Putamen (tissue), 1 donor: ENCODE results near the gene ZDHHC14.
"Not testable (repeated sequence)": the region's sequence is repeated elsewhere in the genome, so short reads cannot be mapped to it uniquely, and the experiment has no call there.

Source experiments
- DNase-seq: peaks from one replicate; pipeline ENCODE4 v3.0.0-alpha.2; 2016; ENCODE audit warnings: low spot score

The ZDHHC14 gene

GRCh38 chr6:157445277-157446009, 64.5 kb downstream of the ZDHHC14 start:
- DNase-seq = no peak

GRCh38 chr6:157447735-157448134, 66.7 kb downstream of the ZDHHC14 start:
- DNase-seq = no peak

DNA sequence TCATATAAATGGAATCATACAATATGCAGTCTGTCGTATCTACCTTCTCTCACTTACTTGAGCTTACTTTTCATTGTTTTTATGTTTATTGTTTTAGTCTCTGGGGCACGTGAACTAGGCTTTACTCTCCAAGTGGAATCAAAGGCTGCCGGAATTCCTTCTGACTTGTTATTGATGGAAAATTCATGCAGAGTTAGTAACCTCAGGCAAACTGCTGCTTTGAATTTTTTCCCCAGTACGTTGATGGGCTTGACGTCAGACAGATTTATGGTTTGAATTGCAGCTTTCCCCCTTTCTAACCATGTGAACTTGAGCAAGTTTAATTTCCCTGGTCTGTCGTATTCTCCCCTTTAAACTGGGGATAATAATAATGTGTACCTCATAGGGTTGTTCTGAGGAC, 68.6 kb downstream of the ZDHHC14 start:
- DNase-seq = no peak

GRCh38 chr6:157450931-157451742, 70.1 kb downstream of the ZDHHC14 start:
- DNase-seq = no peak

GRCh38 chr6:157452096-157452495, 71.1 kb downstream of the ZDHHC14 start:
- DNase-seq = no peak

- DNase-seq = no peak
Observed at GRCh38 chr6:157453131-157453530, 72.1 kb downstream of the ZDHHC14 start.

GRCh38 chr6:157453978-157454377, 73.0 kb downstream of the ZDHHC14 start:
- no peak for DNase-seq

DNA sequence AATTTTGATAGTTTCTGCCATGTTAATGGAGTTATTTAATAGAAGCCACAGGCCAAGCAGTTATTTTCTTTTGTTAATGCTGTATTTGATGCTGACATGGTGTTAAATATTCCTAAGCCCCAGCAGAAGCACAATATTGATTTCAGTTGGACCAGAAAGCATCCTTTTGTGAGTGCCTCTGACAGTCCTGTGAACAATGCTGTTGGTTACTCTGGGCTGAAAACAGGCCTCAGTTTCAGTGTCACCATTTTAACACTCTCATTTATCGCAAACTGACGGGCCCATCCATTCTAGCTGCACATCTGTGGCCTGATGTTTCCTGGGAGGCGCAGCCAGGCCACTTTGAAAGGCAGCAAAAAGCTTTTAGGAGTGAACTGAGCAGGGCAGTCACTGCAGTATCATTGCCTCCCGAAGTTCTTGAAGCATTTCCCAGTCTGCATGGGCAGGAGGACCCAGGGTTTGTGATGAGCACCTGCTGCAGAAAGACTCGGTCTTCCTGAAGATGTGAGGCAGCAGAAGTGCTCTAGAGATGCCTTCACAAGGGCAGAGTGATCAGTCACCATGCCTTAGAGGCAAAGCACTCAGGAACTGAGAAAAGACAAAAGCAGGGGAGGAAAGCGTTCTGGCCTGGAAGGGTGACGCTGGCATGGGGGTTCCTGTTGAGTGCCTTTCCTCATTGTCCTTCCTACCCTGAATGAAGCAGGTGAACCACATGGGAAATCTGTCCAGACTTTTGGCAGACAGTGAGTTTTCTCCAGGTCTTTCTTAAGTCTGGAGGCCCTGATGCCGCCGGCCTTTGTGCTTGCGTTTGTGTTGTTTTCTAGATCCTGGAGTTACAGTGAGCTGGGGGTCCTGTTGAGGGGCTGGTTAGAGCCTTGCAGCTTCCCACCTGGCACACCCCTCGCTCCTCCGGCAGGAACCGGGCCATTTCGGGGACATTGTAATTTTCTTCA, 74.0 kb downstream of the ZDHHC14 start:
- DNase-seq = no peak

- peak; percentile 44 for DNase-seq
Observed at GRCh38 chr6:157455731-157456523, 74.9 kb downstream of the ZDHHC14 start.

DNA sequence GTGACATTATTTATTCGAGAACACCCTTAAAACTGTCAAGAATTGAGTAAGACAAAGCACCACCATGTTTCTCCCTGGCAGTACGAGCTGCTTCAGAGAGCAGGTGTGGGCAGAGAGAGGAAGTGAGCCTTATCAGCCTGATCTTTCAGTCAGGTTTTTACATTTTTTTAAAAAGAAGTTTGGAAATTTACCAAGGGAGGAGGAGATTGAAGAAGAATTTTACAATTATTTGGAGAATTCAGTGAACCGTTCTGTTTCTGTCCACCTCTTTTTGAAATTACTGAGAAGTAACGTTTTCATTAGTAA, 75.5 kb downstream of the ZDHHC14 start:
- no peak for DNase-seq

- DNase-seq = no peak
Observed at GRCh38 chr6:157457787-157458186, 76.8 kb downstream of the ZDHHC14 start.

DNA sequence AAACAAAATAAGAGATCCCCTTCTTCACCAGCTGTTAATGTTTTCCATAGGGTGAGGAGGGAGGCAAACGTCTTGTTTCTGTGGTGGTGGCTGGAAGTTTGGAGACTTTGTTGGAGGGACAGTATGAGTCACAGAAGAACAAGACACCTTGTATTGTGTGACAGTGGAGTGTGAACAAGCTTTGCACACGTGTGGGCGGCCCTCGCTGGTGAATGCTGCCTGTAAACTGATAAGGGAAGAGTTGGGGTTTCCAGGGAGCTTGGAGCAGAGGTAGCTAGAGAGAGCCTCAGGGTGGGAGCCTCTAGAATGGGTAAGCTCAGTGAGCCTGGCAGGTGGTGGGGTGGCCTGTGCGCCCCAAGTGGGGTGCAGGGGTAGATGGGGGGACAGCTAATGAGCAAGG, 78.3 kb downstream of the ZDHHC14 start:
- no peak for DNase-seq

DNA sequence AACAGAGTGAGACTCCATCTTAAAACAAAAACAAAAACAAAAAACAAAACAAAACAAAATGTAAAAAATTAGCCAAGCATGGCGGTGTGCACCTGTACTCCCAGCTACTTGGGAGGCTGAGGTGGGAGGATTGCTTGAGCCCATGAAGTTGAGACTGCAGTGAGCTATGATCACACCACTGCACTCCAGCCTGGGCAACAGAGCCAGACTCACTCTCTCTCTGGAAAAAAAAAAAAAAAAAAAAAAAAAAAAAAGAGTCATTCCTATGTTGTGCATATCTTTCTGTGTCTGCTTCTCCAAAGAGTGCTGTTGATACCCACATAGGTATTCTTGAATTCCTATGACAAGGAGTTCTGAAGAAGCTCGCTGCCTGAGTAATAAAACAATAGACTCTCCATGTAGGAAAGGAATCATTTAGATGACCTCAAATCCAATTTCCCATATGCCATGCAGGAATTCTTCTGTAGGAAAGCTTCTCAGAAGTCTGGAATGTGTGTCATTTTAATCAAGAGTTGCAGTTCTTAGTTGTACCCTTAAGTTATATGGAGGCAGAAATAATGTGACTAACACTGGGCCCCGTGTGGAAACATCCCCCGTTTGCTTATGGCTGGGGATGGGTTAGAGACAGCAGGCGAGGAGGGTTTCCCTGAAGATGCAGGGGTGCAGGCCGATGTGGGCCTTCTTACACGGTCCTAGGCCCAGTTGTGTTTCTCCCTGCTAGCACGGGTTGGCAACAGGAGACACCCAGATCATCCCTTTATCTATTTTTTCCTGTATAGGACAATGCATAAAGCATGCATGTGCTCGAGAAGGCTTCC, 79.4 kb downstream of the ZDHHC14 start:
- no peak for DNase-seq

DNA sequence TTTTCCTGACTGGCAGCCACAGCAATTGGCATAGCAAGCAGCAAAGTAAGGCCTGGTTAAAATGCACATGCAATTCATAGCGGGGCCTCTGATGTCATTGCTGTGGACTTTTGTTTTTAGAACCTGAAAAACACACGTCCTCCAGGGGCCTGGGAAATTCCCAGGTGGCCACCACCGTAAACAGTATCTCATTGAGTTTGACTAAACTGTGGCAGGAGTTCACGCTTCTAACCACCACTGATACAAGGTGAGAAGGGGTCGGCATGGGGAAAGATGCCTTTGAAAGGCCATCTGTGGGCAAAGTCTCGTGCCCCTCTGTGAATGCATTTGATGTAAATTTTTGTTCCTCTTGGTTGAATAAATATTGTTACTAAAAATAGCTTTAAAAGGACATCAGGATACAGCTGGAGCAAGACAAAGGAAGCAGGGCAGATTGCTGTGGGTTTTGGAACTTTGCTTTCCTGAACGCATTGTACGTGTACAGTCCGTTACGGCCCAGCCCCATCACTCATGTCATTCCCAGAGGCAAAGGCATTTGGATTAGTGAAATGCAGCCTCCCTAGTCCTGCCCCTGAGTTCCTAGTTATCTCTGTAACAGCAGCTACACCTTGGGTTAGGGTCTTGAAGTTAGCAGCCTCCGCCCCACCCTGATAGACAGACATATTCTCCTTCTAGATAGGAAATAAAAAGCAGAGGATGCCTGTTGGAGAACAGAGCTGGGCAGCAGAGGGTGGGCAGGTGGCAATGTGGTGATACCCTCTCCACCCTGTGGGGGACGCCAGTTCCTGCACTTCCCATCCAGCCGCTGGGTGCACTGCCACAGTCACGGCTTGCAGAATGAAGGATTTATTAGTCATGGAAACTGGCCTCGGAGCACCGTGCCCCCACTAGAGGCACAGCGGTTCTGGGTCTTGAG, 80.3 kb downstream of the ZDHHC14 start:
- no peak for DNase-seq

DNA sequence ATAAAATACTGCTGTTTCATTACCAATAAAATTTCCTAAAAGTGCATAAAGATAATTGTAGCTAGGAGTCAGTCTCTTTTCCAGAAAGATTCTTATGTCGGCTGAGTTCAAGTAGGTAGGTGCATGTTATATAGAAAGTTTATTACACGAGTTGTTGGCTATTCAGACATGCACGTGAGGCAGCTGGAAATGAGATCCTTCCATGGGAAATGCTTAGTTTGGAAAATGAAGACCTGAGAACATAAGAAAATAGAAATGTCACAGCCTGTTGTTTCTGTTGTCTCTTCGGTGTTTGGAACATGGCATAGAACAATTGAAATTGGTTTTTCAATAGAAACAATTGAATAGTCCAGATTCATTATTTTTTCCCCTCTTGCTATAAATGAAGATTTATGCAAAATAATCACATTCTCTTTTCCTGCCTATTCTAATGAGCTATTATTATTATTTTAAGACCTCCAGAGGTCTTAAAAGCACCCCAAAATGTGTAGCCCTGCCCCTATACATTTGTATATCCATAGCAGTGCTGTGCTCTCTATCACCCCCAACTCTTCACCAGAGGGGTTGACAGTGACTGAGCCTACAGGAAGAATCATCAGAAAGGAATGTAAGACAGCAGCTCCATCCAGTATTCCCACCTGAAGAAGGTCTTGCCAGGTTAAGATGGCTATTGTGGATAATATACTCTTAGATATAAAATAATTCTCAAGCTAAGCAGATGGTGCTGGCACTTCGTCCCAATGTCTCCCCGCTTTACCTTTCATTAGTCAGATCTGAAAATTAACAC, 82.2 kb downstream of the ZDHHC14 start:
- no peak for DNase-seq

GRCh38 chr6:157463743-157464135, 82.7 kb downstream of the ZDHHC14 start:
- DNase-seq = not testable (repeated sequence)

DNA sequence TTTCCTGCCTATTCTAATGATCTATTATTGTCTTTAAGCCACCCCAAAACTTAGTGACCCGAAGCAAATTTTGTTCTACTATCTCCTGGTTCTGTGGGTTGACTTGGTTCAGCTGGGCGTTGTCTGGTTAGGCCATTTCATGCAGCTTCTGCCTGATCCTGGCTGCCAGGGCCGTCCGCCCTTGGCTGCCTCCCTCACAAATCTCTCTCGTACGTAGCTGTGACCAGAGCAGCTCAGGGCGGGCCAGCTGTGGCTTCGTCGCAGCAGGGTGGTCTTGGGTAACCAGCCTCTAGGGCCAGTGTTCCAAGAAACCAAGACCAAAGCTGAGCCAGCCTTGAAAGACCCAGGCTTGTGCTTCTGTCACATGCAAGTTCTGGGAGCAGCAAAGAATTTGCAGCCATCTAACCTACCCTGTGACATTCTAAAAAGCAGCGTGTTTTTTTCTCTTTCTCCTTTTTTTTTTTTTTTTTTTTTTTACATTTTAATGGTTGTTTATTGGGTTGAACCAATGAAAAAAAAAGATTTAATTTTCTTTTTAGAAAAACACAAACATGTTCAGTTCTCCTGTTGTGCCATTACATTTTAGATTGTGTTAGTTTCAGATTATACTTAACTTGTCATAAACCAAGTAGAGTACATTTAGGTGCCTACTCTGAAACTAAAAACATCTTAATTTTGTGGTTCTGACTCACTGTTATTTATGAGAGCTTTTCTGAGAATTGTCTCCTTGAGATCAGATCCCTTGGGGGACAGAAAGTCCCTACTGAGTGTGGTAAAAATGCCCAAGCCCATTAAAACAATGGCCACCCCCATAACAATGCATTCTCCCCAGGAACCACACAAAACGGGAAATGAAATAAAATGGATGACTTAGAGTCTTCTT, 83.9 kb downstream of the ZDHHC14 start:
- DNase-seq = no peak

DNA sequence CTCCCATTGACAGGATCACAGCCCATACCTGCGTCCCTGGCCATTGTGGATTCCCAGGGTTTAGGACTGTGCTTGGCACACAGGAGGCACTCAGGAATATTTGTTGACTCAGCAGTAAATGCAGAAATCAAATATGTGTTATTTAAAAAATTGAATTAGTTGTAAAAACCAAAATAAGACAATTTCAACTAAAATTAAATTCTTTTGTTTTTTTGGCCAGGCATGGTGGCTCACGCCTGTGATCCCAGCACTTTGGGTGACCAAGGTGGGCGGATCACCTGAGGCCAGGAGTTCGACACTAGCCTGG, 85.3 kb downstream of the ZDHHC14 start:
- no peak for DNase-seq
